ENCODE data around the gene AFF3.

DNA sequence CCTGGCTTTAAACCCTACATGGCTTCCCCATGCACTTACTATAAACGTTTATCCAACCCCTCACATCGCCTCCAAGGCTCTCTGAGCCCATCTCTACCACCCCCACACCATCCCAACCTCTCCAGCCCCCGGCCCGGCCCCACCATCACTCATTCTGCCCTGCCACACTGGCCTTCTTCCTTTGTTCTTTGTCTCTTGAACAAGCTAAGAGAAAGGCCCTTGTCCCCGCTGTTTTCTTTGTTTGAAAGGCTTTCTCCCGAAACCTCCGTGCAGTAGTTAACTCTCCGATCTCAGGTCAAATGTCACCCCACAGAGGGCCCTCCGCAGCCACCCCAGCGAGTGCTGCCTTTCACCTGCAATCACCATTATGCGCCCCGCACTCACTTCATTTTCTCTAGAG is 100.4 kb downstream of the AFF3 start:
- no peak for TF ChIP-seq POLR2A (IDR thresholded peaks at IDR 0.05)
- TF ChIP-seq, protein P1, sequence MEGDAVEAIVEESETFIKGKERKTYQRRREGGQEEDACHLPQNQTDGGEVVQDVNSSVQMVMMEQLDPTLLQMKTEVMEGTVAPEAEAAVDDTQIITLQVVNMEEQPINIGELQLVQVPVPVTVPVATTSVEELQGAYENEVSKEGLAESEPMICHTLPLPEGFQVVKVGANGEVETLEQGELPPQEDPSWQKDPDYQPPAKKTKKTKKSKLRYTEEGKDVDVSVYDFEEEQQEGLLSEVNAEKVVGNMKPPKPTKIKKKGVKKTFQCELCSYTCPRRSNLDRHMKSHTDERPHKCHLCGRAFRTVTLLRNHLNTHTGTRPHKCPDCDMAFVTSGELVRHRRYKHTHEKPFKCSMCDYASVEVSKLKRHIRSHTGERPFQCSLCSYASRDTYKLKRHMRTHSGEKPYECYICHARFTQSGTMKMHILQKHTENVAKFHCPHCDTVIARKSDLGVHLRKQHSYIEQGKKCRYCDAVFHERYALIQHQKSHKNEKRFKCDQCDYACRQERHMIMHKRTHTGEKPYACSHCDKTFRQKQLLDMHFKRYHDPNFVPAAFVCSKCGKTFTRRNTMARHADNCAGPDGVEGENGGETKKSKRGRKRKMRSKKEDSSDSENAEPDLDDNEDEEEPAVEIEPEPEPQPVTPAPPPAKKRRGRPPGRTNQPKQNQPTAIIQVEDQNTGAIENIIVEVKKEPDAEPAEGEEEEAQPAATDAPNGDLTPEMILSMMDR (IDR thresholded peaks at IDR 0.05 in 8 of 11, conservative IDR thresholded peaks at IDR 0.05 in 3 of 11), result no peak

Measured in spleen (tissue), 7 donors.